Progenitor cell of endocrine pancreas (in vitro differentiated cells): ENCODE results near the gene ZNF222. TPM values are rescaled to one million over a fixed set of nuclear protein-coding genes. Genes with fewer than 3 reads are reported as not detected.

ENCODE experiments used
- DNase-seq: peaks from one replicate; pipeline ENCODE4 v3.0.0; 2021; ENCODE audit warnings: low spot score; ENCODE audit not compliant: unreplicated experiment
- H3K27ac Mint-ChIP-seq: 2 replicates; pipeline ENCODE4 v1.8.0; 2021; ENCODE audit warnings: mild to moderate bottlenecking, moderate library complexity, mixed read lengths
- H3K27me3 Mint-ChIP-seq: 2 replicates; pipeline ENCODE4 v1.8.0; 2021; ENCODE audit warnings: mixed read lengths
- H3K36me3 Mint-ChIP-seq: 2 replicates; pipeline ENCODE4 v1.8.0; 2022; ENCODE audit warnings: mixed read lengths; ENCODE audit not compliant: insufficient read depth
- H3K4me1 Mint-ChIP-seq: 2 replicates; pipeline ENCODE4 v1.8.0; 2021; ENCODE audit warnings: low read depth, mixed read lengths
- H3K4me3 Mint-ChIP-seq: 2 replicates; pipeline ENCODE4 v1.8.0; 2021; ENCODE audit warnings: low read depth, mild to moderate bottlenecking, moderate library complexity, mixed read lengths
- H3K9me3 Mint-ChIP-seq: 2 replicates; pipeline ENCODE4 v1.8.0; 2021; ENCODE audit warnings: low read depth, mixed read lengths
- CTCF ChIP-seq: fragments of 200-600 bp; sonication (generic); IDR thresholded peaks from one replicate; pipeline ENCODE4 v1.5.0; 2021; ENCODE audit warnings: antibody characterized with exemption, mild to moderate bottlenecking; ENCODE audit not compliant: unreplicated experiment
- total RNA-seq: library from RNA; stranded (reverse); gene quantifications from 2 replicates; pipeline ENCODE4 v1.2.1, GENCODE V29; 2021

ZNF222 gene
- total RNA-seq, 1 donor from 2014 or later, result 10.0 TPM

- no peak overlapping the region for H3K27ac Mint-ChIP-seq
- peaks cover 25% of the 10 kb centered on the region for H3K9me3 Mint-ChIP-seq
- no peak for DNase-seq
- peaks cover 53% of the 10 kb centered on the region for H3K36me3 Mint-ChIP-seq
- TF ChIP-seq CTCF, result no peak
- H3K27me3 Mint-ChIP-seq, result peaks cover 10% of the 10 kb centered on the region
- peak overlapping the region; percentile 98 for H3K4me3 Mint-ChIP-seq
- H3K4me1 Mint-ChIP-seq, result peaks cover 15% of the 10 kb centered on the region
Measured at GRCh38 chr19:44026622-44027021, 1.4 kb downstream of the ZNF222 start.

GRCh38 chr19:44032001-44032610, 6.9 kb downstream of the ZNF222 start:
- Mint-ChIP-seq H3K9me3 (peaks cover 72% of the 10 kb centered on the region), H3K27ac (peak overlapping the region; percentile 23), H3K27me3 (no peaks in the 10 kb centered on the region), H3K4me3 (no peak overlapping the region), H3K4me1 (no peaks in the 10 kb centered on the region), H3K36me3 (peaks cover 67% of the 10 kb centered on the region)
- no peak for DNase-seq
- TF ChIP-seq CTCF, result no peak

- Mint-ChIP-seq H3K27me3 (peaks cover 5% of the 10 kb centered on the region), H3K36me3 (no peaks in the 10 kb centered on the region), H3K9me3 (peaks cover 29% of the 10 kb centered on the region)
Measured at GRCh38 chr19:44042147-44042546, 17.0 kb downstream of the ZNF222 start.

GRCh38 chr19:44050740-44051649, 25.8 kb downstream of the ZNF222 start:
- Mint-ChIP-seq H3K9me3 (peaks cover 3% of the 10 kb centered on the region), H3K4me1 (peaks cover 30% of the 10 kb centered on the region), H3K4me3 (peak overlapping the region; percentile 97), H3K27ac (peak overlapping the region; percentile 99), H3K27me3 (peaks cover 33% of the 10 kb centered on the region), H3K36me3 (peaks cover 18% of the 10 kb centered on the region)
- no peak for TF ChIP-seq CTCF
- no peak for DNase-seq

More at GRCh38 chr19:44042147-44042546, 17.0 kb downstream of the ZNF222 start:
- H3K4me1 Mint-ChIP-seq, result no peaks in the 10 kb centered on the region
- no peak for DNase-seq
- H3K4me3 Mint-ChIP-seq, result no peak overlapping the region
- TF ChIP-seq CTCF, result no peak
- H3K27ac Mint-ChIP-seq, result no peak overlapping the region

- no peak for TF ChIP-seq CTCF
- Mint-ChIP-seq H3K36me3 (peaks cover 21% of the 10 kb centered on the region), H3K4me3 (peak within 1 kb of the TSS; percentile 97), H3K4me1 (peaks cover 30% of the 10 kb centered on the region), H3K9me3 (peaks cover 3% of the 10 kb centered on the region), H3K27ac (peak within 1 kb of the TSS; percentile 99), H3K27me3 (peaks cover 31% of the 10 kb centered on the region)
- DNase-seq, result peak; percentile 90
Measured at GRCh38 chr19:44051650-44052402, 26.6 kb downstream of the ZNF222 start, which contains the start of gene ZNF223. TSS of gene ZNF223 (plus strand) at chr19:44052036. CDS start at chr19:44055177, 3,141 bp downstream.
